Panc1 (cell line): ENCODE measurements around the gene MSMP.

Source experiments
- CTCF ChIP-seq: fragments of 450-650 bp; IDR thresholded peaks from 2 replicates; pipeline ENCODE4 v1.5.1; 2017; ENCODE audit warnings: mild to moderate bottlenecking
- POLR2AphosphoS5 ChIP-seq: IDR thresholded peaks from 2 replicates; pipeline ENCODE4 v1.6.1; 2012; ENCODE audit warnings: mild to moderate bottlenecking, low read depth, low read length, moderate library complexity
- REST ChIP-seq, 2 experiments: IDR thresholded peaks; 2 replicates each; pipeline ENCODE4 v1.6.1; 2011 to 2012; ENCODE audit warnings: low read depth in 2 of 2, control low read depth in 1 of 2, low read length in 1 of 2, mild to moderate bottlenecking in 1 of 2, moderate library complexity in 1 of 2; ENCODE audit not compliant: insufficient read depth in 1 of 2
- SIN3A ChIP-seq: IDR thresholded peaks from 2 replicates; pipeline ENCODE4 v1.6.1; 2012; ENCODE audit warnings: low read depth, mild to moderate bottlenecking, low read length, moderate library complexity, borderline replicate concordance; ENCODE audit not compliant: insufficient read depth
- TCF7L2 ChIP-seq: IDR thresholded peaks from 2 replicates; pipeline ENCODE4 v1.6.1; 2011; ENCODE audit warnings: mild to moderate bottlenecking, low read depth, low read length, inconsistent platforms

GRCh38 chr9:35755071-35755470, 995 bp upstream of the MSMP start:
- TF ChIP-seq POLR2AphosphoS5 = no peak
- no peak for TF ChIP-seq CTCF
- TF ChIP-seq SIN3A = no peak
- TF ChIP-seq REST (IDR thresholded peaks at IDR 0.05; ENCODE audit: insufficient read depth in 1 of 2, low read depth in 2 of 2, low read length in 1 of 2) = no peak
- TF ChIP-seq TCF7L2 = no peak
